ENCODE results near the gene B3GALT6.

GRCh38 chr1:1223321-1223720 is 8.7 kb upstream of the B3GALT6 start:
- TF ChIP-seq CTCF (conservative IDR thresholded peaks at IDR 0.05; ENCODE audit: low read depth in 2 of 2) (no peak), POLR2AphosphoS5 (IDR thresholded peaks at IDR 0.05; ENCODE audit: low read depth) (no peak), EZH2phosphoT487 (IDR thresholded peaks at IDR 0.05; ENCODE audit: unreplicated experiment) (no peak), EZH2 (IDR thresholded peaks at IDR 0.05; ENCODE audit: low read depth, unreplicated experiment) (no peak), CREB1 (CRISPR knock-in tag; IDR thresholded peaks at IDR 0.05; ENCODE audit: low read depth) (no peak)
- TF ChIP-seq, protein P1, sequence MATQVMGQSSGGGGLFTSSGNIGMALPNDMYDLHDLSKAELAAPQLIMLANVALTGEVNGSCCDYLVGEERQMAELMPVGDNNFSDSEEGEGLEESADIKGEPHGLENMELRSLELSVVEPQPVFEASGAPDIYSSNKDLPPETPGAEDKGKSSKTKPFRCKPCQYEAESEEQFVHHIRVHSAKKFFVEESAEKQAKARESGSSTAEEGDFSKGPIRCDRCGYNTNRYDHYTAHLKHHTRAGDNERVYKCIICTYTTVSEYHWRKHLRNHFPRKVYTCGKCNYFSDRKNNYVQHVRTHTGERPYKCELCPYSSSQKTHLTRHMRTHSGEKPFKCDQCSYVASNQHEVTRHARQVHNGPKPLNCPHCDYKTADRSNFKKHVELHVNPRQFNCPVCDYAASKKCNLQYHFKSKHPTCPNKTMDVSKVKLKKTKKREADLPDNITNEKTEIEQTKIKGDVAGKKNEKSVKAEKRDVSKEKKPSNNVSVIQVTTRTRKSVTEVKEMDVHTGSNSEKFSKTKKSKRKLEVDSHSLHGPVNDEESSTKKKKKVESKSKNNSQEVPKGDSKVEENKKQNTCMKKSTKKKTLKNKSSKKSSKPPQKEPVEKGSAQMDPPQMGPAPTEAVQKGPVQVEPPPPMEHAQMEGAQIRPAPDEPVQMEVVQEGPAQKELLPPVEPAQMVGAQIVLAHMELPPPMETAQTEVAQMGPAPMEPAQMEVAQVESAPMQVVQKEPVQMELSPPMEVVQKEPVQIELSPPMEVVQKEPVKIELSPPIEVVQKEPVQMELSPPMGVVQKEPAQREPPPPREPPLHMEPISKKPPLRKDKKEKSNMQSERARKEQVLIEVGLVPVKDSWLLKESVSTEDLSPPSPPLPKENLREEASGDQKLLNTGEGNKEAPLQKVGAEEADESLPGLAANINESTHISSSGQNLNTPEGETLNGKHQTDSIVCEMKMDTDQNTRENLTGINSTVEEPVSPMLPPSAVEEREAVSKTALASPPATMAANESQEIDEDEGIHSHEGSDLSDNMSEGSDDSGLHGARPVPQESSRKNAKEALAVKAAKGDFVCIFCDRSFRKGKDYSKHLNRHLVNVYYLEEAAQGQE (IDR thresholded peaks at IDR 0.05; ENCODE audit: unreplicated experiment) = no peak

All from GM23338 (cell line).